KMS-11 (cell line): ENCODE measurements around the gene GAA.

Experiments used
- H2AFZ ChIP-seq: fragments of 200-600 bp; sonication (generic); 2 replicates; pipeline ENCODE4 v1.6.1; 2016; ENCODE audit warnings: antibody characterized with exemption, mixed run types, low read depth
- H3K27ac ChIP-seq: fragments of 200-600 bp; sonication (generic); 2 replicates; pipeline ENCODE4 v1.6.1; 2016; ENCODE audit warnings: mild to moderate bottlenecking, mixed run types
- H3K27me3 ChIP-seq: fragments of 200-600 bp; sonication (generic); 2 replicates; pipeline ENCODE4 v1.6.1; 2017; ENCODE audit warnings: mild to moderate bottlenecking, low read depth, mixed run types, moderate library complexity; ENCODE audit not compliant: insufficient read depth
- H3K36me3 ChIP-seq: fragments of 200-600 bp; sonication (generic); 2 replicates; pipeline ENCODE4 v1.6.1; 2017; ENCODE audit warnings: mild to moderate bottlenecking, mixed run types; ENCODE audit not compliant: insufficient read depth
- H3K4me1 ChIP-seq: fragments of 200-600 bp; sonication (generic); 2 replicates; pipeline ENCODE4 v1.6.1; 2016; ENCODE audit warnings: mild to moderate bottlenecking, low read depth, mixed run types; ENCODE audit not compliant: poor library complexity, severe bottlenecking
- H3K4me2 ChIP-seq: fragments of 200-600 bp; sonication (generic); 2 replicates; pipeline ENCODE4 v1.7.0; 2016; ENCODE audit warnings: mild to moderate bottlenecking, mixed run types
- H3K4me3 ChIP-seq: fragments of 200-600 bp; sonication (generic); IDR thresholded peaks from 2 replicates; pipeline ENCODE4 v1.6.1; 2017; ENCODE audit warnings: low read depth, low read length, mixed read lengths; ENCODE audit not compliant: insufficient read depth
- H3K79me2 ChIP-seq: fragments of 200-600 bp; sonication (generic); 2 replicates; pipeline ENCODE4 v1.6.1; 2016; ENCODE audit warnings: low read depth, mixed run types; ENCODE audit not compliant: insufficient read depth
- H3K9ac ChIP-seq: fragments of 200-600 bp; sonication (generic); 2 replicates; pipeline ENCODE4 v1.6.1; 2016; ENCODE audit warnings: mild to moderate bottlenecking, mixed run types
- H4K20me1 ChIP-seq: fragments of 200-600 bp; sonication (generic); 2 replicates; pipeline ENCODE4 v1.6.1; 2016; ENCODE audit warnings: mild to moderate bottlenecking, mixed run types; ENCODE audit not compliant: insufficient read depth
- CTCF ChIP-seq: fragments of 200-600 bp; sonication (generic); conservative IDR thresholded peaks from 2 replicates; pipeline ENCODE4 v1.6.1; 2017; ENCODE audit warnings: low read depth, mild to moderate bottlenecking, antibody characterized with exemption, low read length, moderate library complexity, mixed read lengths

Gene GAA

DNA sequence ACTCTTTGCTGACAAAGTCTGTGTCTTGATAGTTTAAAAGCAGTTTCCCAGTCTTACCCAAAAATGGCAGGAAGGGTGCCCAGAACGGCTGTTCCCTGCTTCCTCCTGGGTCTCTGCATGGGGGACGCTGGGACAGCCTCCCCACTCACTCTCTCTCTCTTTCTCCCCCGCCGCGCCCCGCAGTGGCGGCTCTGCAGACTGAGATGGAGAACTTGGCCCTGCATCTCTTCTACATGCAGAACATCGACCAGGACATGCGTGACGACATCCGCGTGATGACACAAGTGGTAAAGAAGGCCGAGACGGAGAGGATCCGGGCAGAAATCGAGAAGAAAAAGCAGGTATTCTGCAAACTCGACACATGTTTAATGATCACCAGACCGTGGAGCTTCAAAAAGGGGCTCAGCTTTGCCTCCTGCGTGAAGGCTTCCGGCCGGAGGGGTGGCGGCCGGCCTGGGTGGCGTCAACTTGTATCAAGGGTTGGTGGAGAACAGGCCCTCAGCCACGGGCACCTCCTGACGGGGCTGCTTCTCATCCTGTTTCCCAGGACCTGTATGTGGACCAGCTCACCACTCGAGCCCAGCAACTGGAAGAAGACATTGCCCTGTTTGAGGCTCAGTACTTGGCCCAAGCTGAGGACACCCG is 42.9 kb upstream of the GAA start:
- Histone ChIP-seq H3K9ac (no peak overlapping the region), H3K4me1 (no peaks in the 10 kb centered on the region), H4K20me1 (no peaks in the 10 kb centered on the region)

GRCh38 chr17:80060644-80061043 is 40.7 kb upstream of the GAA start:
- H3K9ac ChIP-seq: no peak overlapping the region
- no peaks in the 10 kb centered on the region for H3K36me3 ChIP-seq
- no peak overlapping the region for H3K27ac ChIP-seq
- H4K20me1 ChIP-seq: no peaks in the 10 kb centered on the region
- H2AFZ ChIP-seq: no peak overlapping the region
- H3K79me2 ChIP-seq: no peaks in the 10 kb centered on the region
- H3K27me3 ChIP-seq: peaks cover 13% of the 10 kb centered on the region
- no peaks in the 10 kb centered on the region for H3K4me1 ChIP-seq
- H3K4me3 ChIP-seq: no peak overlapping the region
- no peak overlapping the region for H3K4me2 ChIP-seq
- no peak for TF ChIP-seq CTCF

More for the DNA sequence above, 42.9 kb upstream of the GAA start:
- no peaks in the 10 kb centered on the region for H3K79me2 ChIP-seq
- H3K27me3 ChIP-seq: peaks cover 13% of the 10 kb centered on the region
- H2AFZ ChIP-seq: no peak overlapping the region
- no peak overlapping the region for H3K27ac ChIP-seq
- no peak overlapping the region for H3K4me3 ChIP-seq
- no peaks in the 10 kb centered on the region for H3K36me3 ChIP-seq
- H3K4me2 ChIP-seq: no peak overlapping the region
- no peak for TF ChIP-seq CTCF

DNA sequence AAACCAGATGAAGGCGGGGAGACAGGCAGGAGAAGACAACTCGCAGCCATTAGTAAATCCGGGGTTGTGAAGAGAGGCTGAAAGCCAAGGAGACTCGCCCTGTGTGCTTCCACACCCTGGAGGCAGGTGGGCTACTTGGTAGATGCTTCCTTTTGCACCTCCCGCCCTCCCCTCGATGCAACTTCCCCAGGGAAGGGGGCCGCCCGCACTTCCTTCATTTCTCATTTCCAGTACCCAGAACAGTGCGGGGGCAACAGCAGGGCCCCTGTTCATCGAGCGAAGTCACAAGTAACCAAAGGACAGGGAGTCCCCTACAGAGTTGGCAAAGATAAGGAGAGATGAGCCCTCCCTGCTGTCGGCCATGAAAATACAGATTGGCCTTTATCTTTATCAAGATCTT is 40.0 kb upstream of the GAA start:
- TF ChIP-seq CTCF: no peak

GRCh38 chr17:80063830-80064585 is 37.4 kb upstream of the GAA start:
- no peak overlapping the region for H3K4me3 ChIP-seq
- H3K79me2 ChIP-seq: no peaks in the 10 kb centered on the region
- H4K20me1 ChIP-seq: no peaks in the 10 kb centered on the region
- H3K27me3 ChIP-seq: peaks cover 23% of the 10 kb centered on the region; the same call in 1 of the 2 replicates
- no peaks in the 10 kb centered on the region for H3K36me3 ChIP-seq
- H3K4me2 ChIP-seq: no peak overlapping the region
- H3K9ac ChIP-seq: no peak overlapping the region
- TF ChIP-seq CTCF: no peak
- no peak overlapping the region for H2AFZ ChIP-seq
- H3K4me1 ChIP-seq: no peaks in the 10 kb centered on the region
- H3K27ac ChIP-seq: no peak overlapping the region

More for the DNA sequence above, 40.0 kb upstream of the GAA start:
- Histone ChIP-seq H3K79me2 (no peaks in the 10 kb centered on the region), H3K36me3 (no peaks in the 10 kb centered on the region), H3K4me2 (no peak overlapping the region), H2AFZ (no peak overlapping the region), H3K9ac (no peak overlapping the region), H3K4me1 (no peaks in the 10 kb centered on the region), H4K20me1 (no peaks in the 10 kb centered on the region), H3K4me3 (no peak overlapping the region), H3K27me3 (peaks cover 17% of the 10 kb centered on the region), H3K27ac (no peak overlapping the region)
